ENCODE measurements around the gene RASSF3.

- TF ChIP-seq POLR2AphosphoS5 (IDR thresholded peaks at IDR 0.05) = no peak
- TF ChIP-seq CTCF (IDR thresholded peaks at IDR 0.05) = no peak
Observed at GRCh38 chr12:64655141-64655540, 44.8 kb downstream of the RASSF3 start.
